Chondrocyte (in vitro differentiated cells): ENCODE measurements around the gene SRCIN1. TPM values are rescaled to one million over a fixed set of nuclear protein-coding genes. Genes with fewer than 3 reads are reported as not detected.

Experiments
- DNase-seq: peaks from one replicate; pipeline ENCODE4 v3.0.0; 2021; ENCODE audit warnings: mixed read lengths, low spot score
- H3K27ac Mint-ChIP-seq: one replicate; pipeline ENCODE4 v1.8.0; 2021; ENCODE audit warnings: mild to moderate bottlenecking, moderate library complexity, mixed read lengths; ENCODE audit not compliant: unreplicated experiment
- H3K27me3 Mint-ChIP-seq: 2 replicates; pipeline ENCODE4 v1.8.0; 2021; ENCODE audit warnings: low read depth, mixed read lengths
- H3K36me3 Mint-ChIP-seq: 2 replicates; pipeline ENCODE4 v1.8.0; 2021; ENCODE audit warnings: low read depth, mixed read lengths
- H3K4me1 Mint-ChIP-seq: 2 replicates; pipeline ENCODE4 v1.8.0; 2021; ENCODE audit warnings: low read depth, mild to moderate bottlenecking, mixed read lengths
- H3K4me3 Mint-ChIP-seq: one replicate; pipeline ENCODE4 v1.8.0; 2021; ENCODE audit warnings: mild to moderate bottlenecking, moderate library complexity, mixed read lengths; ENCODE audit not compliant: unreplicated experiment
- H3K9me3 Mint-ChIP-seq: 2 replicates; pipeline ENCODE4 v1.8.0; 2021; ENCODE audit warnings: low read depth, mixed read lengths
- total RNA-seq: library from RNA; stranded (reverse); gene quantifications from 3 replicates; pipeline ENCODE4 v1.2.1, GENCODE V29; 2021
- TF ChIP-seq, protein P1 (sequence below): fragments of 200-600 bp; sonication (generic); IDR thresholded peaks from 2 replicates; pipeline ENCODE4 v1.5.0; 2021; ENCODE audit warnings: antibody characterized with exemption, mild to moderate bottlenecking, moderate library complexity

Gene SRCIN1
- total RNA-seq, 1 donor from 2014 or later, result 0.30 TPM

DNA sequence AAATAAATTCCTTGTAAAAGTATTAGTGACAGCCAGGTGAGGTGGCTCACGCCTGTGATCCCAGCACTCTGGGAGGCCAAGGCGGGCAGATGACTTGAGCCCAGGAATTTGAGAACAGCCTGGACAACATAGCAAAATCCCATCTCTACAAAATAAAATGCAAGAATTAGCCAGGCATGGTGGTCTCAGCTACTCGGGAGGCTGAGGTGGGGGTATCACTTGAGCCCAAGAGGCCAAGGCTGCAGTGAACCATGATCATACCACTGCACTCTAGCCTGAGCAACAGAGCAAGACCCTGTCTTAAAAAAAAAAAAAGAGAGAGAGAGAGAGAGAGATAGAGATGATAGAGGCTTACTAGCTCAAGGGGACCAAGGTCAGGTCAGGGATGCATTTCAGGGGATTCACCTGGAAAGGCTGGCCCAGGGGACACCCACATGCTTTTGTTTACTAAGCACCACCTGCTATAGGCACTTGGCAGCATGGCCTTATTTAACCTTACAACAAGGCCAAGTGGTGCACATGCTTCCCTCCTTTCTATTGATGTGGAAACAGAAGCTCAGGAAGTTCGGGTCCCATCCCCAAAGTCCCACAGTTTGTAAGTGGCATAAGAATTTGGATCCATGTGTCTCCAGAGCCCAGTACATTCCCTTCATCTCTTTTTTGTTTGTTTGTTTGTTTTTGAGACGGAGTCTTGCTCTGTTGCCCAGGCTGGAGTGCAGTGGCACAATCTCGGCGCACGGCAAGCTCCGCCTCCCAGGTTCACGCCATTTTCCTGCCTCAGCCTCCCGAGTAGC is 12.4 kb upstream of the SRCIN1 start:
- Mint-ChIP-seq H3K36me3 (peaks cover 2% of the 10 kb centered on the region), H3K4me1 (no peaks in the 10 kb centered on the region), H3K27me3 (peaks cover 60% of the 10 kb centered on the region), H3K9me3 (no peaks in the 10 kb centered on the region), H3K4me3 (no peak overlapping the region), H3K27ac (no peak overlapping the region)
- TF ChIP-seq, protein P1, sequence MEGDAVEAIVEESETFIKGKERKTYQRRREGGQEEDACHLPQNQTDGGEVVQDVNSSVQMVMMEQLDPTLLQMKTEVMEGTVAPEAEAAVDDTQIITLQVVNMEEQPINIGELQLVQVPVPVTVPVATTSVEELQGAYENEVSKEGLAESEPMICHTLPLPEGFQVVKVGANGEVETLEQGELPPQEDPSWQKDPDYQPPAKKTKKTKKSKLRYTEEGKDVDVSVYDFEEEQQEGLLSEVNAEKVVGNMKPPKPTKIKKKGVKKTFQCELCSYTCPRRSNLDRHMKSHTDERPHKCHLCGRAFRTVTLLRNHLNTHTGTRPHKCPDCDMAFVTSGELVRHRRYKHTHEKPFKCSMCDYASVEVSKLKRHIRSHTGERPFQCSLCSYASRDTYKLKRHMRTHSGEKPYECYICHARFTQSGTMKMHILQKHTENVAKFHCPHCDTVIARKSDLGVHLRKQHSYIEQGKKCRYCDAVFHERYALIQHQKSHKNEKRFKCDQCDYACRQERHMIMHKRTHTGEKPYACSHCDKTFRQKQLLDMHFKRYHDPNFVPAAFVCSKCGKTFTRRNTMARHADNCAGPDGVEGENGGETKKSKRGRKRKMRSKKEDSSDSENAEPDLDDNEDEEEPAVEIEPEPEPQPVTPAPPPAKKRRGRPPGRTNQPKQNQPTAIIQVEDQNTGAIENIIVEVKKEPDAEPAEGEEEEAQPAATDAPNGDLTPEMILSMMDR, result no peak
- peak; percentile 36 for DNase-seq

DNA sequence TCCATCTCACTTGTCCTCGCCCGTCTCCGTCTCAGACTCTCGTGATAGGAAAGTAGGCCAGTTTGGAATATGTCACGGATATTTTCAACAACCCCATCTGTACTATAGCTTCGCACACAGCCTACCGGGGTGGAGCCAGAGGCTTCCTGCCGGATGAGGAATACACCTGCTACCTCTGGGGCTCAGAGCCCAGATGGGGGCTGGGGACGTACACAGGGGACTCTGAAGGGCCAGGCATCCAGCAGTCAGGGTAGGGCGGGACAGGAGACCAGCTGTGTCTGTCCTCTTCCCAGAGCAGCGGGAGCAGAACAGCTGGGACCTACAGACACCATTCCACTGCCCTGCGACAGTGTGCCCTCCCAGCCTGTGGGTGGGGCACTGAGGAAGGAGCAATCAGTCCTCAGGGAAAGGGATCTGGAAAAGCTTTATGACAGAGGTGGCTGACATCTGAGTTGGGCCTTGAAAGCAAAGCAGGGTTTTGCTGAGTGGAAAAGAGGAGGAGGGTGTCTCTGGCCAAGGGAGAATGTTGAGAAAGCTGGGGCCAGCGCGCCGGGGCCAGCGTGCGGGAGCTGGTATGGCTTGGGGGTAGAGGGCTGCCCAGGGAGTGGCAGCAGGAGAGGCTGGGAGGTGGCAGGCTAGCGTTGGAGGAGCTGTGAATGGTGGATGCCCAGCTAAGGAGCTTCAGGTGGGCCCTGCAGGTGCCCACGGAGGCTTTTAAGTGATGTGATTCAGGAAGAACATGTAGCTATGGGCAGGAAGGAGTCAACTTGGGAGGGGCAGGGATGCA is 11.5 kb upstream of the SRCIN1 start:
- TF ChIP-seq, protein P1, result no peak
- no peak overlapping the region for H3K4me3 Mint-ChIP-seq
- peaks cover 2% of the 10 kb centered on the region for H3K36me3 Mint-ChIP-seq
- H3K27ac Mint-ChIP-seq, result no peak overlapping the region
- no peaks in the 10 kb centered on the region for H3K9me3 Mint-ChIP-seq
- H3K27me3 Mint-ChIP-seq, result peaks cover 52% of the 10 kb centered on the region
- DNase-seq, result peak; percentile 61
- H3K4me1 Mint-ChIP-seq, result no peaks in the 10 kb centered on the region

DNA sequence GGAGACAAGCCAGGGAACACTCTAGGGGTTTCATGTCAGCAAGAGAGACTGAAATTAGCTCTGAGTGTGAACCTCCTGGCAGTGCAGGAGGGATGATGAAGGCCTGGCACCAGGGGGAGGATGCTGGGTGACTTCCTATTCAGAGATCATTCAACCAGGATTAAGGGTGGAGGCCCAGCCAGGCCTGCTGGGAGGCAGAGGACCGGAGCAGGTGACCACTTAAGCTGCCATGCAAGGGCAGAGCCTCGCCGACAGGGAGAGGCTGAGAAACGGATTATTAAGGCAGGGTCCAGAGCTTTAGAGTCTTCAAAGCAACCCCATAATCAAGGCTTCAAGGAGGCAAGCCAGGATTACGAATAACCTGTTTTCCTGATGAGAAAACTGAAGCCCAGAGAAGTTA is 10.6 kb upstream of the SRCIN1 start:
- Mint-ChIP-seq H3K4me3 (no peak overlapping the region), H3K4me1 (no peaks in the 10 kb centered on the region), H3K36me3 (peaks cover 2% of the 10 kb centered on the region), H3K27ac (no peak overlapping the region), H3K27me3 (peaks cover 46% of the 10 kb centered on the region), H3K9me3 (no peaks in the 10 kb centered on the region)
- TF ChIP-seq, protein P1, result no peak
- no peak for DNase-seq

DNA sequence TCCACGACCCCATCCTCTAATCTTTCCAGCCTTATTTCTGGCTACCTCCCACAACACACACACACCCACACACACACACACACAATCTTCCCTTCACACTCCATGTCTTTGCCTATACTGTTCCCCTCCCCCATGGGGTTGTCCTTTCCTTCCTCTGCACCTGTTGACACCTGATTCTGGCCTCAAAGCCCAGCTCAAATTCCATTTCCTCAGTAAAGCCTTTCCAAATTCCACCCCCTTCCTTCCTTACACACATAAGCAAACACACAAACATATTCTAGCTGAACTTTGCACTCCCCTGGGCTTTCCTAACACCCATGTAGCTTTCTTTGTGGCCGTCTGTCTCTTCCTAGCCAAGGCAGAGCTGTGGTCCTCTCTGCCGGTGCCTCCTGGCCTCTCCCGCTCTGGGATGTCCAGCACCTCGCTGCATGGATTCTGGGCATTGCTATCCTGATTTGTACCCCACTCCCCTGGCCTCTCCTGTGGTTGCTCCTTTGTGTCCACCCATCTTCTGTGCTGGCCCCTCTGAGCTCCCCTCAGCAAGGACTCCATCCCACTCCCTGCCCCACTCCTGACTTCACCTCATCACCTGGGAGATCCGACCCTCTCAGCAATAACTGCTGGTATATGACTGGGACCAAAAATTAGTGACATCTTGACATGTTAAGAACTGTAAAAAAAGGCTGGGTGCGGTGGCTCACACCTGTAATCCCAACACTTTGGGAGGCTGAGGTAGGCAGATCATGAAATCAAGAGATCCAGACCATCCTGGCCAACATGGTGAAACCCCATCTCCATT is 8.4 kb upstream of the SRCIN1 start:
- peaks cover 2% of the 10 kb centered on the region for H3K36me3 Mint-ChIP-seq
- DNase-seq, result no peak
- no peaks in the 10 kb centered on the region for H3K4me1 Mint-ChIP-seq
- no peaks in the 10 kb centered on the region for H3K9me3 Mint-ChIP-seq
- peaks cover 34% of the 10 kb centered on the region for H3K27me3 Mint-ChIP-seq
- TF ChIP-seq, protein P1, result no peak
- no peak overlapping the region for H3K4me3 Mint-ChIP-seq
- H3K27ac Mint-ChIP-seq, result no peak overlapping the region

DNA sequence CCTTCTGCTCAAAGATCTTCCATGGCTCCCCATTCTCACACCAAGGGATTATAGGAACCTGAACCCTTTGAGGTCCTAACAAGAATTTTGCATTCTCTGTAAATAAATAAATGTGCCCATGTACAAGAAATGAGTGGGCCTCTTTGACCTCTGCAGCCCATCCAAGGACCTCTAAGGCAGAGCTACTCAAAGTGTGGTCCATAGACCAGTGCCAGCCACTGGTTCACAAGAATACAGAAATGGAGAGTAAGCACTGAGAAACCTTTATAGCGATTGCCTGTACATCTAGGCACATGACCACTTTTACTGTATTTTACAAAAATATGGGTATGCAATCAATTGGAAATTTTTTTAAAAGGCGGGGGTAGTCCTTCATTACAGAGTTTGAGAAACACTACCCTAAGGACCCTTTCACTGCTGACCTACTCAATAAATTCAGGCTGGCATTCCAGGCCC is 7.8 kb upstream of the SRCIN1 start:
- H3K4me1 Mint-ChIP-seq, result no peaks in the 10 kb centered on the region
- H3K36me3 Mint-ChIP-seq, result peaks cover 2% of the 10 kb centered on the region
- no peaks in the 10 kb centered on the region for H3K9me3 Mint-ChIP-seq
- H3K4me3 Mint-ChIP-seq, result no peak overlapping the region
- TF ChIP-seq, protein P1, result no peak
- DNase-seq, result no peak
- H3K27ac Mint-ChIP-seq, result no peak overlapping the region
- H3K27me3 Mint-ChIP-seq, result peaks cover 37% of the 10 kb centered on the region
